HepG2 (cell line): ENCODE measurements around the gene BCAS3. TPM values are rescaled to one million over a fixed set of nuclear protein-coding genes. Genes with fewer than 3 reads are reported as not detected.

Experiments used
- ATF7 ChIP-seq, 2 experiments: fragments of 450-650 bp in 1 of 2; sonication (generic) in 1 of 2; formaldehyde crosslinking in 1 of 2; IDR thresholded peaks; 2 replicates each; pipeline versions ENCODE4 v1.4.0 to v1.6.1; 2016 to 2020; ENCODE audit warnings: antibody characterized with exemption in 1 of 2, mild to moderate bottlenecking in 1 of 2, missing genetic modification reagents in 1 of 2
- CCDC6 ChIP-seq: sonication (generic); formaldehyde crosslinking; IDR thresholded peaks from 2 replicates; pipeline ENCODE4 v1.8.1; 2022; ENCODE audit warnings: mild to moderate bottlenecking, missing genetic modification reagents, moderate library complexity
- DMAP1 ChIP-seq: IDR thresholded peaks from 2 replicates; pipeline ENCODE4 v1.6.1; 2016
- DR1 ChIP-seq: sonication (generic); formaldehyde crosslinking; IDR thresholded peaks from 2 replicates; pipeline ENCODE4 v1.8.0; 2021; ENCODE audit warnings: mild to moderate bottlenecking, missing genetic modification reagents, inconsistent platforms
- GLMP ChIP-seq: sonication (generic); formaldehyde crosslinking; IDR thresholded peaks from 2 replicates; pipeline ENCODE4 v1.9.0; 2021; ENCODE audit warnings: missing genetic modification reagents, mild to moderate bottlenecking, borderline replicate concordance
- HDAC2 ChIP-seq: sonication (generic); formaldehyde crosslinking; IDR thresholded peaks from 2 replicates; pipeline ENCODE4 v1.4.0; 2020; ENCODE audit warnings: missing genetic modification reagents
- HMG20A ChIP-seq: IDR thresholded peaks from 2 replicates; pipeline ENCODE4 v1.6.1; 2016; ENCODE audit warnings: borderline replicate concordance
- HMGXB3 ChIP-seq: sonication (generic); formaldehyde crosslinking; IDR thresholded peaks from 2 replicates; pipeline ENCODE4 v1.4.0; 2020; ENCODE audit warnings: missing genetic modification reagents, borderline replicate concordance
- PATZ1 ChIP-seq: sonication (generic); formaldehyde crosslinking; IDR thresholded peaks from 2 replicates; pipeline ENCODE4 v1.4.0; 2020; ENCODE audit warnings: missing genetic modification reagents
- PRMT3 ChIP-seq: sonication (generic); formaldehyde crosslinking; IDR thresholded peaks from 2 replicates; pipeline ENCODE4 v1.8.1; 2022; ENCODE audit warnings: low read depth, mild to moderate bottlenecking, moderate library complexity, missing genetic modification reagents, borderline replicate concordance
- SMARCE1 ChIP-seq: fragments of 450-650 bp; IDR thresholded peaks from 2 replicates; pipeline ENCODE4 v1.6.1; 2017; ENCODE audit warnings: borderline replicate concordance
- YEATS2 ChIP-seq: sonication (generic); formaldehyde crosslinking; IDR thresholded peaks from 2 replicates; pipeline ENCODE4 v1.4.0; 2020; ENCODE audit warnings: missing genetic modification reagents, borderline replicate concordance
- ZNF12 ChIP-seq: sonication (generic); formaldehyde crosslinking; IDR thresholded peaks from 2 replicates; pipeline ENCODE4 v1.5.0; 2020; ENCODE audit warnings: missing genetic modification reagents
- ZNF124 ChIP-seq: sonication (generic); formaldehyde crosslinking; IDR thresholded peaks from 2 replicates; pipeline ENCODE4 v1.4.0; 2020; ENCODE audit warnings: missing genetic modification reagents
- ZNF350 ChIP-seq: sonication (generic); formaldehyde crosslinking; IDR thresholded peaks from 2 replicates; pipeline ENCODE4 v1.4.0; 2020; ENCODE audit warnings: mild to moderate bottlenecking, low read depth, missing genetic modification reagents, borderline replicate concordance
- ZNF775 ChIP-seq: sonication (generic); formaldehyde crosslinking; IDR thresholded peaks from 2 replicates; pipeline ENCODE4 v1.4.0; 2020; ENCODE audit warnings: missing genetic modification reagents, mild to moderate bottlenecking, moderate library complexity, borderline replicate concordance
- ZNF777 ChIP-seq: sonication (generic); formaldehyde crosslinking; IDR thresholded peaks from 2 replicates; pipeline ENCODE4 v1.4.0; 2020; ENCODE audit warnings: missing genetic modification reagents
- polyA plus RNA-seq, 8 experiments: library from polyadenylated mRNA; depleted of rRNA in 3 of 8; stranded (reverse) in 7 of 8; unstranded in 1 of 8; fragments of >200 nt; fragmentation: Illumina TruSeq in 4 of 8; extraction: Trizol in 4 of 8; gene quantifications; 2 replicates each; pipeline versions ENCODE4 v1.2.1 to v1.2.3, GENCODE V29; 2011 to 2016; ENCODE audit warnings: low read depth in 4 of 8, missing spikeins in 1 of 8, mixed read lengths in 1 of 8; ENCODE audit not compliant: insufficient read depth in 1 of 8
- total RNA-seq, 5 experiments: library from RNA; depleted of rRNA; stranded (reverse); fragments of >200 nt; fragmentation: Illumina TruSeq; extraction: Trizol; gene quantifications; 2 replicates each; pipeline ENCODE4 v1.2.3, GENCODE V29; 2016; ENCODE audit warnings: low read depth in 1 of 5

BCAS3 gene
- total and polyA plus RNA-seq, 2 of the 13 experiments (the other 11 are each of a cell fraction or from before 2014, with no cell fraction given), result 10.7 to 11.2 TPM

- TF ChIP-seq ATF7 (IDR thresholded peaks at IDR 0.05), result no peak
- 0 out of 2 replicates have a peak, but pooled peaks have one; percentile 41 for TF ChIP-seq ATF7 (CRISPR knock-in tag; IDR thresholded peaks at IDR 0.05)
- 0 out of 2 replicates have a peak, but pooled peaks have one; percentile 21 for TF ChIP-seq HMGXB3 (CRISPR knock-in tag)
- TF ChIP-seq CCDC6, result peak; percentile 58; the same call in 1 of the 2 replicates
- TF ChIP-seq ZNF775 (CRISPR knock-in tag), result no peak
- peak; percentile 36; the same call in 1 of the 2 replicates for TF ChIP-seq YEATS2
- no peak for TF ChIP-seq GLMP (CRISPR knock-in tag)
- no peak for TF ChIP-seq DR1 (CRISPR knock-in tag)
- peak; percentile 8; the same call in 1 of the 2 replicates for TF ChIP-seq PATZ1 (CRISPR knock-in tag)
- peak; percentile 66; the same call in 1 of the 2 replicates for TF ChIP-seq ZNF12
- TF ChIP-seq ZNF777, result no peak
- TF ChIP-seq PRMT3, result 0 out of 2 replicates have a peak, but pooled peaks have one; percentile 53
- TF ChIP-seq HMG20A (CRISPR knock-in tag), result no peak
- TF ChIP-seq ZNF350 (CRISPR knock-in tag), result peak; percentile 46; the same call in 1 of the 2 replicates
- 0 out of 2 replicates have a peak, but pooled peaks have one; percentile 49 for TF ChIP-seq ZNF124 (CRISPR knock-in tag)
- TF ChIP-seq DMAP1 (CRISPR knock-in tag), result 0 out of 2 replicates have a peak, but pooled peaks have one; percentile 4
- TF ChIP-seq SMARCE1, result no peak
- TF ChIP-seq HDAC2 (CRISPR knock-in tag), result peak; percentile 78
Measured at GRCh38 chr17:61414141-61414935, 736.7 kb downstream of the BCAS3 start (continued).
